NK-92 (cell line): Measurements from ENCODE around the gene CFAP299.

Experiments
- DNase-seq: peaks from one replicate; lab custom pipeline; 2025; ENCODE audit not compliant: unreplicated experiment; lab: John Stamatoyannopoulos, UW

The CFAP299 gene

DNA sequence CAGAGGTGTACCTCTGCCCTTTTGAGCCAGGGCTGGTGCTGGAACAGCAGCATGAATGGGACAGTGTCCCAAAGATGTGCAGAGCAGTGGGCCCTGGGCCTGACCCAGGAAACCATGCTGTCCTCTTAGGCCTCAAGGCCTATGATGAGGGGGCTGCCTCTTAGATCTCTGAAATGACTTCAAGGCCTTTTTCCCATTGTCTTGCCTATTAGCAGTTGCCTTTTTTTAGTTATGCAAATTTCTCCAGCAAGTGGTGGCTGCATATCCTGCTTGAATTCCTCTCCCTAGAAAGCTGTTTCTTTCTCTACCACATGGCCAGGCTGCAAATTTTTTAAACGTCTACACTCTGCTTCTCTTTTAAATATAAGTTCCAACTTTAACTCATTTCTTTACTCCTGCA is 160.3 kb downstream of the CFAP299 start:
- no peak for DNase-seq

DNA sequence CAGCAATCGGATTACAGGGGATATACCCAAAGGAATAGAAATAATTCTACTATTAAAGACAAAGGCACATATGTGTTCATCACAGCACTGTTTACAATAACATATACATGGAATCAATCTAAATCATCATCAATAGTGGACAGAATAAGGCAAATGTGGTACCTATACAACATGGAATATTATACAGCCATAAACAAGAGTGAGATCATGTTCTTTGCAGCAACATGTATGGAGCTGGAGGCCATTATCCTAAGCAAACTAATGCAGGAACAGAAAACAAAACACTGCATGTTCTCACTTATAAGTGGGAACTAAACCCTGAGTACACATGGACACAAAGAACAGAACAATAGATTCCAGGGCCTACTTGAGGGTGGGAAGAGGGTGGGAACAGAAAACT is 163.2 kb downstream of the CFAP299 start:
- no peak for DNase-seq

DNA sequence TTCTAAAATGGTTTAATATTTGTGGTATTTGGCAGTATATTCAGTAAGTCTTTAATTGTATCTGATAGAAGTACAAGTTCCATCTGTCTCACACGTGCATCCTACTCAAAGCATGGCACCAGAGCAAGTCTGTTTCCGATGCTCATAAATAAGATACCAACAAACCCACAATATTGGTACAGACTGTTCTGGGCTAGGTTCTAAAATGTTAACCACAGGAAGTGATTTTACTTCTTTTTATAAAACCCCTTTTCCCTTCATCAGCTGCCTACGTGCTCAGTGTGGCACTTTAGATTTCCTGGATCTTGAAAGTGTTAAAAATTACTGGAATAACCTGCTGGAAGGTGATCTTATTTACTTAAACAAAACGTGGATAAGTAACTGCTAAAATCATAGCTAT is 165.1 kb downstream of the CFAP299 start:
- no peak for DNase-seq

GRCh38 chr4:80507077-80507476 is 171.5 kb downstream of the CFAP299 start:
- DNase-seq = no peak

DNA sequence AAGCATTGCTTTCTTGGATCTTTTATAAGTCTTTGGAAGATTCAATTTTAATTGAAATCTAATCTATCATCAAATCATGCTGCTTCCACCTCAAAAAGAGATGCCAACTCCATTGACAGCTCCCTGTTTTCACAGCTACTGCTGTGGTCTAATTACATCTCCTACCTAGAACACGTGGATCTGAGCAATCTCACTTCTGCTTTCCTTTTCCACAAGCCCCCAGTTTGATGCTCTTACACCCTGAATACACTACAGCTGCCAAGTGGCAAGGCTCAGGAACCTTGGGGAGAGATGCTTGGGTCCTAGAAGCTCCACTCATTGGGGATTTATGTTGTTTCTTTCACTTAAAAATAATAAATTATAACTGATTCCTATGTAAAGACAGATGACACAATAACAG is 172.0 kb downstream of the CFAP299 start:
- no peak for DNase-seq

DNA sequence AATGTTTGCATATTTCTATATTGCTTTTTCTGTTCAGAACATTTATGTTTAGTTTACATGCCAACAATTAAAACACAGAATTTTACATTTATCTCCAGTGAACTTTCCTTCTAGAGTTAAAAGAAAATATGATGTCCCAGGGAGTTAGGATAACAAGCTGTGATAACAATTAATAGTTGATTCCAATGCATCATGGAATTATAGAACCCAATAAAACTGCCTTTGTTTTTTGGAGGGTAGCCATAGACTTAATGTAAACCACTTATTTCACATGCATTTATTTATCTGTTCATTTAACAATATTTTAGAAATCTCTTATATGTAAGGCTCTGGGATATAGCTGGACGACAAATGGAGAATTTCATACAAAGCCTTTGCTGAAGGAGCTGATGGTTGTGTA is 180.0 kb downstream of the CFAP299 start:
- no peak for DNase-seq

GRCh38 chr4:80521438-80521837 is 185.9 kb downstream of the CFAP299 start:
- DNase-seq = no peak

DNA sequence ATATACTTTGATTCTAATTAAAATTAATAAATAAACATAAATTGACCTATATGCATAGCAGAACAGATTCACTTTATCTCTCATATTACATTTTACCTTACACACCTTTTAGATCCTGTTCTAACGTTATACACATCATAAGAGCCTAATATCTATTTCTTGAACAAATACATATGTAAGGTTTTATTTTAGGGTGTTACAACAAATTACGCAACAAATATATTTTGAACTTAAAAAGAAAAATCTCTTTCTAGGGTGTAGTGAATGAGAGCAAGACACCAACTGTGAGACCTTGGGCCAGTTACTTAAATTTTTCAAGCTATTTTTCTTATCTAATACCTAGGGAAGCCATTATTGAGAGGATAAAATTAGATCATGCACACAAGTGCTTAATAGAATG is 191.2 kb downstream of the CFAP299 start:
- DNase-seq = no peak

DNA sequence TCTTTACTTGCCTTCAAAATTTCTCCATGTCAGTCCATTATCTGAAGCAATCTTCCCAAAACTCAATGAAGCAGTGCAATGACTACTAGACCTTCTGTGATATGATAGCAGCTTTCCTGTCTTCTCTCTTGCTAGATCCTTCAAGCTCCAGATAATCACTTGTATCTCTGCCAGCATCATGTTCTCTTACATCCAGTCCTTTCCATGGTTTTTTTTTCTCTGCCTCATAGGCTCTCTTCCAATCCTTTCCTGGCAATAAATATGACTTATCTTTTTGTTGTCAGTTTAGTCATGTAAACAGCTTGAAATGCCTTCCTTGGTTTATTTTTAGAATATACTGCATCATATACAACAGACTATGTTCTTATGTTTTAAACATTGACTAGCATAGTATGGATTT is 193.5 kb downstream of the CFAP299 start:
- no peak for DNase-seq

DNA sequence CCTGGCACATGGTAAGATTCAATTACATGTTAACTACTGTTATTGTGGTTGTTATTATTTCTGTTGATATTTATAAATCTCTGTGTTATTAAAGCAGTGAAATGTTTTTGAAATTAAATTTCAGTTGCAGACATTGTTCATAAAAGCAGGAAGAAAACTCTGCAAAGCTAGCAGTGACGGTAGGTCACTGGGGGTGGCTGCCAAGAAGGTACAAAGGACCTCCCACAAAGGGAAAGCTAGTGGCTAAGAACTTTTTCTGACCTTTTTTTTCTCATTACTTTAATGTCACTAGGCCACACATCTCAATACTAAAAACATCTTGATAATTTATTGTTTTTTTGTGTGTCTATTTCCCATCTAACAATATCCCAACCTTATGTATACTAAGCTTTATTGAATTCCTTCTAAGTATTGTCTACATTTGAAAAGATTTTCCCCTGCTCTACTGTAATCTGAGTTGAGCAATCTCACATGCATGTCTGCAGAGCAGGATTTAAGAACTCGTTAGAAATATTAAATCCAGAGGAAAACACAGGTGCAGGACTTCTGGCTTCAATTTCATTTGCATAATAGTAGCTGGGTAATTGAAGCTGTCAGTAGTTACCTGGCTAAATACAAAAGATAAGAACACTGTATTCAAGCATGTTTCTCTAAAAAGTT is 197.3 kb downstream of the CFAP299 start:
- DNase-seq = no peak

- DNase-seq = no peak
Measured at GRCh38 chr4:80535551-80535950, 200.0 kb downstream of the CFAP299 start.

GRCh38 chr4:80538276-80538926 is 202.9 kb downstream of the CFAP299 start:
- DNase-seq = no peak

GRCh38 chr4:80539190-80539589 is 203.7 kb downstream of the CFAP299 start:
- DNase-seq = no peak

DNA sequence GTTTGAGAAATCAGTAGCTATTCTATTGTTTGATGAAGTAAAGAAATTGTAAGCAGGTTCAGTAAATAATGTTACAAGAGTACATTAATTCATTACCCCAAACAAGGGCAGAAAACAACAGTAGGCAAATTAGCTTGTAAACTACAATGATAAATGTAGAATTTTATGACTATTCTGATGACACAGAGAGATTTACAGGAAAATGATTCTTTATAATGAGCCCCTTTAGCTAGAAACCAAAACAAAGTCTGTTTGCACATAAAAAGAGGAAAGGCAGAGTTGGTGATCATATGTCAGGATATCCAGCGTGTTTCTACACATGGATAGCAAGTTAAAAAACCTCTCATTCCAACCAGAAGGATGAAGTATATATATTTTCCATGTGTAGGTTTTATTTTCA is 204.8 kb downstream of the CFAP299 start:
- no peak for DNase-seq

- no peak for DNase-seq
Measured at GRCh38 chr4:80540785-80541469, 205.4 kb downstream of the CFAP299 start.

DNA sequence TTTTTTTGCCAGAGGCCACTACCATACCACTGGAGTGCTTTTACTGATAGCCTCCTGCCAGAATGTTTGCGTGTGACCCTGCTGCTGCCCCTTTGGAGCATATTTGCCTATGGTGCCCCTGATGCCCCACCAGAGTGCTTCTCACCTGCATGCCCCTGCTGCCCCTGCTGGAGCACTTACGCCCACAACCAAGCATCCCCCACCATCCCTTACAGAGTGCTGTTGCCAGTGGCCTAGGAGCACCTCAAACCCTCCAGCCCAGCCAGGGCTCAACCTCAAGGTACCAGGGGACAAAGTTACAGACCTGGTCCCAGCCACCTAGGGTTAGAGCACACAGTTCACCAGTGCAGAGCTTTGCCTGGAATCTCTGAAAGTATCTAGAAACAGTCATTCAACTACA is 207.2 kb downstream of the CFAP299 start:
- DNase-seq = no peak

- no peak for DNase-seq
Measured at GRCh38 chr4:80560337-80560736, 224.8 kb downstream of the CFAP299 start.

GRCh38 chr4:80566203-80566872 is 230.8 kb downstream of the CFAP299 start:
- no peak for DNase-seq

- DNase-seq = no peak
Measured at GRCh38 chr4:80568891-80569290, 233.4 kb downstream of the CFAP299 start.

GRCh38 chr4:80576796-80577195 is 241.3 kb downstream of the CFAP299 start:
- no peak for DNase-seq

DNA sequence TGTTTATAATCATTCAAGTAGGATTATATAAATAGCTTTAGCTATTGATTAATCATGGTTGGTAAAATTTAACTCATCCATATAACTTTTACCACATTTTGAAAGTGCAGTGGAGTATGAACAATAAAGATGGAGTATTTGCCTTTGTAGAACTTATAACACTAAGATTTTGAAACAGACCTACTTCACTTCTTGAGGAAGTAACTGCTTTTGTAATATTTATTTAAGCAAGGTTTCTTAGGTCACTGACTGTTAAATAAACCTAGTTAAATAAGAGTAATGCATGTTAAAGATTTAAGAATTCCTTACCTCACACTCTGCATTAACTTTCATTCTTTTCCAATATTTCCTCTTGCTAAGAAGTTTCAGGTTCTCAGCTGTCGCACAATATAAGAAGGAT is 242.5 kb downstream of the CFAP299 start:
- DNase-seq = no peak

- no peak for DNase-seq
Measured at GRCh38 chr4:80585542-80585941, 250.0 kb downstream of the CFAP299 start.
